ENCODE measurements around the gene COL16A1. TPM values are rescaled to one million over a fixed set of nuclear protein-coding genes. Genes with fewer than 3 reads are reported as not detected.

Gene COL16A1
- polyA plus RNA-seq, 1 of the 3 experiments (the other 2 are of a cell fraction) = 10.4 TPM

GRCh38 chr1:31744165-31744888 lies 40.5 kb upstream of the COL16A1 start:
- ChIA-PET CTCF (interaction anchor here (0.6 to 6.0 kb wide), 17 partner anchors 10 to 614 kb away, joined by 3 to 111 read pairs (median 9); partner anchors contain the start of gene ADGRB2), POLR2A (no interaction called here)
- DNase-seq = no peak
- H3K36me3 ChIP-seq (replicated peaks in 1 of 2; ENCODE audit: control insufficient read depth in 1 of 2, insufficient read depth in 2 of 2, low read length in 1 of 2) = peaks cover 0 to 4% of the 10 kb centered on the region in 2 experiments
- H3K79me2 ChIP-seq (ENCODE audit: insufficient read depth) = no peaks in the 10 kb centered on the region
- no peaks in the 10 kb centered on the region for H3F3A ChIP-seq (replicated peaks; ENCODE audit: insufficient read depth)
- H3K4me2 ChIP-seq = no peak overlapping the region
- H3K27me3 ChIP-seq (ENCODE audit: insufficient read depth) = no peaks in the 10 kb centered on the region
- H3K27ac ChIP-seq (ENCODE audit: low read depth in 2 of 2, low read length in 1 of 2) = no peak overlapping the region
- TF ChIP-seq FOXJ3 (CRISPR knock-in tag; IDR thresholded peaks at IDR 0.05) (no peak), JUND (IDR thresholded peaks at IDR 0.05) (no peak), IRF3 (IDR thresholded peaks at IDR 0.05; ENCODE audit: low read depth, low read length) (no peak), ZBTB33 (IDR thresholded peaks at IDR 0.05; ENCODE audit: borderline replicate concordance, low read depth) (no peak), EZH2phosphoT487 (IDR thresholded peaks at IDR 0.05; ENCODE audit: borderline replicate concordance, low read depth) (no peak), PBX3 (IDR thresholded peaks at IDR 0.05) (no peak), GABPA (IDR thresholded peaks at IDR 0.05; ENCODE audit: low read depth) (no peak), CHD2 (IDR thresholded peaks at IDR 0.05; ENCODE audit: low read length, partially characterized antibody) (no peak), ELF1 (IDR thresholded peaks at IDR 0.05) (no peak), EP300 (IDR thresholded peaks at IDR 0.05; ENCODE audit: borderline replicate concordance in 1 of 2, low read depth in 1 of 2, low read length in 1 of 2) (no peak), SMC3 (IDR thresholded peaks at IDR 0.05; ENCODE audit: low read depth, low read length) (no peak), CTCF (IDR thresholded peaks at IDR 0.05) (no peak), YY1 (IDR thresholded peaks at IDR 0.05; ENCODE audit: low read depth) (no peak), MAX (IDR thresholded peaks at IDR 0.05; ENCODE audit: low read depth) (no peak)
- no peaks in the 10 kb centered on the region for H3K9me2 ChIP-seq
- no peak overlapping the region for H3K4me3 ChIP-seq (ENCODE audit: low read depth in 2 of 2, low read length in 1 of 2)
- WGBS (ENCODE audit: low lambda C conversion rate) = 97% methylated on average over 12 of the region's 28 CpGs
- no peak overlapping the region for H3K9ac ChIP-seq
- peaks cover 0 to 45% of the 10 kb centered on the region in 2 experiments; a peak in 1 of 4 replicates for H3K4me1 ChIP-seq (ENCODE audit: control insufficient read depth in 1 of 2, insufficient read depth in 2 of 2, low read depth in 1 of 2, low read length in 1 of 2)
- H4K20me1 ChIP-seq (ENCODE audit: insufficient read depth) = peaks cover 13% of the 10 kb centered on the region
- H3K9me3 ChIP-seq = no peaks in the 10 kb centered on the region
- no peak overlapping the region for H2AFZ ChIP-seq (ENCODE audit: low read depth)

Measured in SK-N-SH (cell line).